Mesothelial cell of epicardium (in vitro differentiated cells): ENCODE data around the gene OR1F1. TPM values are rescaled to one million over a fixed set of nuclear protein-coding genes. Genes with fewer than 3 reads are reported as not detected.

Experiments used
- DNase-seq, 2 experiments: peaks; one replicate each; pipeline ENCODE4 v3.0.0; 2021; ENCODE audit warnings: low spot score in 2 of 2; ENCODE audit not compliant: unreplicated experiment in 2 of 2
- H3K27ac Mint-ChIP-seq: 2 replicates; pipeline ENCODE4 v1.8.0; 2021; ENCODE audit warnings: mixed read lengths
- H3K27me3 Mint-ChIP-seq: 2 replicates; pipeline ENCODE4 v1.8.0; 2021; ENCODE audit warnings: low read depth, mixed read lengths
- H3K36me3 Mint-ChIP-seq: 2 replicates; pipeline ENCODE4 v1.8.0; 2021; ENCODE audit warnings: mixed read lengths
- H3K4me1 Mint-ChIP-seq: 2 replicates; pipeline ENCODE4 v1.8.0; 2021; ENCODE audit warnings: mixed read lengths
- H3K4me3 Mint-ChIP-seq: 2 replicates; pipeline ENCODE4 v1.8.0; 2021; ENCODE audit warnings: mild to moderate bottlenecking, moderate library complexity, mixed read lengths
- H3K9me3 Mint-ChIP-seq: 2 replicates; pipeline ENCODE4 v1.8.0; 2021; ENCODE audit warnings: mixed read lengths
- total RNA-seq: library from RNA; stranded (reverse); gene quantifications from 3 replicates; pipeline ENCODE4 v1.2.1, GENCODE V29; 2021
- TF ChIP-seq, protein P1 (sequence below): fragments of 200-600 bp; sonication (generic); IDR thresholded peaks from one replicate; pipeline ENCODE4 v1.5.0; 2021; ENCODE audit warnings: antibody characterized with exemption; ENCODE audit not compliant: unreplicated experiment

OR1F1 gene
- total RNA-seq, 1 donor from 2014 or later = not detected

GRCh38 chr16:3148256-3149192, 39.5 kb upstream of the OR1F1 start:
- Mint-ChIP-seq H3K9me3 (no peaks in the 10 kb centered on the region), H3K4me1 (peaks cover 21% of the 10 kb centered on the region), H3K36me3 (no peaks in the 10 kb centered on the region), H3K4me3 (peak overlapping the region; percentile 85), H3K27ac (peak overlapping the region; percentile 30), H3K27me3 (peaks cover 23% of the 10 kb centered on the region)
- DNase-seq = no peak
- TF ChIP-seq, protein P1, sequence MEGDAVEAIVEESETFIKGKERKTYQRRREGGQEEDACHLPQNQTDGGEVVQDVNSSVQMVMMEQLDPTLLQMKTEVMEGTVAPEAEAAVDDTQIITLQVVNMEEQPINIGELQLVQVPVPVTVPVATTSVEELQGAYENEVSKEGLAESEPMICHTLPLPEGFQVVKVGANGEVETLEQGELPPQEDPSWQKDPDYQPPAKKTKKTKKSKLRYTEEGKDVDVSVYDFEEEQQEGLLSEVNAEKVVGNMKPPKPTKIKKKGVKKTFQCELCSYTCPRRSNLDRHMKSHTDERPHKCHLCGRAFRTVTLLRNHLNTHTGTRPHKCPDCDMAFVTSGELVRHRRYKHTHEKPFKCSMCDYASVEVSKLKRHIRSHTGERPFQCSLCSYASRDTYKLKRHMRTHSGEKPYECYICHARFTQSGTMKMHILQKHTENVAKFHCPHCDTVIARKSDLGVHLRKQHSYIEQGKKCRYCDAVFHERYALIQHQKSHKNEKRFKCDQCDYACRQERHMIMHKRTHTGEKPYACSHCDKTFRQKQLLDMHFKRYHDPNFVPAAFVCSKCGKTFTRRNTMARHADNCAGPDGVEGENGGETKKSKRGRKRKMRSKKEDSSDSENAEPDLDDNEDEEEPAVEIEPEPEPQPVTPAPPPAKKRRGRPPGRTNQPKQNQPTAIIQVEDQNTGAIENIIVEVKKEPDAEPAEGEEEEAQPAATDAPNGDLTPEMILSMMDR = no peak

GRCh38 chr16:3149193-3149530, 38.8 kb upstream of the OR1F1 start:
- H3K27me3 Mint-ChIP-seq = peaks cover 23% of the 10 kb centered on the region
- H3K36me3 Mint-ChIP-seq = no peaks in the 10 kb centered on the region

GRCh38 chr16:3149630-3150345, 38.2 kb upstream of the OR1F1 start:
- Mint-ChIP-seq H3K4me1 (peaks cover 21% of the 10 kb centered on the region), H3K27me3 (peaks cover 23% of the 10 kb centered on the region), H3K4me3 (peak overlapping the region; percentile 85), H3K9me3 (no peaks in the 10 kb centered on the region), H3K27ac (peak overlapping the region; percentile 91), H3K36me3 (no peaks in the 10 kb centered on the region)
- DNase-seq = peak; percentile 63 to 77
- TF ChIP-seq, protein P1 = no peak

More at GRCh38 chr16:3149193-3149530, 38.8 kb upstream of the OR1F1 start:
- no peak for DNase-seq
- H3K4me3 Mint-ChIP-seq = peak overlapping the region; percentile 85
- H3K4me1 Mint-ChIP-seq = peaks cover 21% of the 10 kb centered on the region
- H3K27ac Mint-ChIP-seq = peak overlapping the region; percentile 30
- no peaks in the 10 kb centered on the region for H3K9me3 Mint-ChIP-seq
- TF ChIP-seq, protein P1 = no peak

- peaks cover 27% of the 10 kb centered on the region for H3K27me3 Mint-ChIP-seq
- H3K27ac Mint-ChIP-seq = peak overlapping the region; percentile 97
- DNase-seq = peak; percentile 97 to 100
- peak overlapping the region; percentile 88 for H3K4me3 Mint-ChIP-seq
- no peaks in the 10 kb centered on the region for H3K36me3 Mint-ChIP-seq
- H3K9me3 Mint-ChIP-seq = no peaks in the 10 kb centered on the region
- H3K4me1 Mint-ChIP-seq = peaks cover 21% of the 10 kb centered on the region
- TF ChIP-seq, protein P1 = no peak
Observed at GRCh38 chr16:3150346-3151218, 37.4 kb upstream of the OR1F1 start.

- TF ChIP-seq, protein P1 = no peak
- Mint-ChIP-seq H3K4me3 (peak overlapping the region; percentile 65), H3K36me3 (no peaks in the 10 kb centered on the region), H3K27ac (peak overlapping the region; percentile 56), H3K27me3 (peaks cover 28% of the 10 kb centered on the region), H3K4me1 (peaks cover 21% of the 10 kb centered on the region), H3K9me3 (no peaks in the 10 kb centered on the region)
- DNase-seq = no peak
Observed at GRCh38 chr16:3152027-3152276, 36.1 kb upstream of the OR1F1 start.
